Measurements from ENCODE around the gene EEF1G.

The EEF1G gene

GRCh38 chr11:62548545-62549335 is 25.0 kb downstream of the EEF1G start:
- peak; percentile 48 for DNase-seq (ENCODE audit: low read depth)
- H3K4me3 ChIP-seq (ENCODE audit: low read depth, low read length), result no peak overlapping the region

GRCh38 chr11:62547691-62548281 is 25.9 kb downstream of the EEF1G start:
- no peak for DNase-seq (ENCODE audit: low read depth)
- H3K4me3 ChIP-seq (ENCODE audit: low read depth, low read length), result peak overlapping the region; percentile 92
- TF ChIP-seq CTCF (conservative IDR thresholded peaks at IDR 0.05; ENCODE audit: low read depth, low read length), result no peak

More at GRCh38 chr11:62548545-62549335, 25.0 kb downstream of the EEF1G start:
- no peak for TF ChIP-seq CTCF (conservative IDR thresholded peaks at IDR 0.05; ENCODE audit: low read depth, low read length)

GRCh38 chr11:62546929-62547625 is 26.6 kb downstream of the EEF1G start:
- TF ChIP-seq CTCF (conservative IDR thresholded peaks at IDR 0.05; ENCODE audit: low read depth, low read length), result no peak

DNA sequence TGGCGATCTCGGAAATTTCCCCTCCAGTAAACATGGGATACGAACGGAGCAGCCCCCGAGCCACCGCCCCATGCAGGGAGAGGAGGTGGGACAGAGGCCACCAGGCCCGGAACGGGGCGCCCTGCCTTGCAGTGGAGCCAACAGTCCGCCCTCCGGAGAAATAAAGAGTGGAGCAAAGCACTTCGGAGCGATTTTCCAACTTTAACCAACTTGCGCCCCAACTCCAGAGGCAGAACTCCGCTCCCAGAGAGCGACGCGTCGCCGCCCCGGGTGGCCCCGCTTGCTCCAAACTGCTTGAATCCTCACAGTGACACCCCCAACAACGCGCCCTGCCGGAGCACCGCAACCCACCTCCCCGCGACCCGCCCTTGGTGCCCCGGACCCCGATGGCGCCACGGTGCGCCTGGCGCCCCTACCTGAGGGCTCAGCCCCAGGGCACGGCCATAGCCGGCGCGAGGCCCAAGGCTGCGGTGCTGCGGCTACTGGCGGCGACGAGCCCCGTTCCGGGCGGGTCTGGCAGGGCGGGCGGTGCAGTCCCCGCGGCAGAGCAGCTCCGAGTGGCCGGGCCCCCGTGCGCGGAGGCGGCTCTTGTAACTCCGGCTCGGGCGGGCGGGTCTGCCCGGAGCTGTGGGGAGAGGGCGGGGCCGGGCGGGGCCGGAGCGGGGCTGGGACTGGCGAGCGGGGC is 27.3 kb downstream of the EEF1G start, which contains the start of gene AHNAK:
Gene AHNAK (minus strand): TSS at position 563 of the 685 bp plus-strand sequence. CDS start 10,708 bp downstream, outside the sequence.
- peak within 1 kb of the TSS; percentile 92 for H3K4me3 ChIP-seq (ENCODE audit: low read depth, low read length)
- DNase-seq (ENCODE audit: low read depth), result peak; percentile 67
- TF ChIP-seq CTCF (conservative IDR thresholded peaks at IDR 0.05; ENCODE audit: low read depth, low read length), result no peak

More at GRCh38 chr11:62546929-62547625, 26.6 kb downstream of the EEF1G start:
- H3K4me3 ChIP-seq (ENCODE audit: low read depth, low read length), result peak overlapping the region; percentile 92
- peak; percentile 64 for DNase-seq (ENCODE audit: low read depth)

DNA sequence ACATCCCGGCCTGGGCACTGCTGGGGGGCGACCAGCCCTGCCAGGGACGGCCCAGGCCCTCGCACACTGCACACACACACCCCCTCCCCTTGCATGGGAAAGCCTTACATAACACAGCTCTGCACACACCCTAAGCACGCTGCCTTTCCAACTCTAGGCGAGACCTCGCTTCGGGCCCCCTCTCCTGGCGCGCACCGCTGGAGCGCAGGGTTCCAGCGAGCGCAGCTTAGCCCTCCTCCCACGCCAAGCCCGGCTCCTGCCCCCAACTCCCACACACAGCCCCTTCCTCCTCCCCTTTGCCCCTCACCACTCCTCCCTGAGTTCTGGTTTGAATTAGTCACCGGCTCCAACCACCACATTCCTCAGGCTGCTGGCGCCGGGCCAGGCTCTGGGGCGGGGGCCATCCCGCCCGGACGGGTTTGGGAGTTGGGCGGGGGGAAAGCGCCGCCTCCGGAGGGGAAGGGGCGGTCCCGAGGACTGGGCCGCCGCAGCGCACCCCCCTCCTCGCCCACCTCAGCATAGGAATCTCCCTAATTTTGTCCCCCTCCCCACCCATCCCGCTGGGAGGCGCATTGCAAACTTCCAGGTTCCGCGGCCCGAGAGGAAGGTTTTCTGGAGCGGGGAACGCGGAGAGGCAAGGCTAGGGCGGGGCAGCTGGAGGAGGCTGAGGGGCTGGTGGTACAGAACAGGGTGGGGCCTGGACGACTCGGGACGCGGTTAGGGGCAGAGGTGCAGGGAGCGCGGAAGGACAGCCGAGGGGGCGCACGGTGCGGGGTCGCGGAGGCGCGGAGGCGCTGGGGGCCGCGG is 28.1 kb downstream of the EEF1G start:
- peak overlapping the region; percentile 92 for H3K4me3 ChIP-seq (ENCODE audit: low read depth, low read length)
- DNase-seq (ENCODE audit: low read depth), result peak; percentile 93
- TF ChIP-seq CTCF (conservative IDR thresholded peaks at IDR 0.05; ENCODE audit: low read depth, low read length), result peak; percentile 23

Measured in choroid plexus epithelial cell (primary cell).